Measurements from ENCODE around the gene VAMP1. TPM values are rescaled to one million over a fixed set of nuclear protein-coding genes. Genes with fewer than 3 reads are reported as not detected.
A peak's percentile ranks its signal among the peaks of the same experiment; 100 is the strongest.

VAMP1 gene
- total and polyA plus RNA-seq, 2 of the 13 experiments (the other 11 are each of a cell fraction or from before 2014, with no cell fraction given), result 2.5 to 7.4 TPM

DNA sequence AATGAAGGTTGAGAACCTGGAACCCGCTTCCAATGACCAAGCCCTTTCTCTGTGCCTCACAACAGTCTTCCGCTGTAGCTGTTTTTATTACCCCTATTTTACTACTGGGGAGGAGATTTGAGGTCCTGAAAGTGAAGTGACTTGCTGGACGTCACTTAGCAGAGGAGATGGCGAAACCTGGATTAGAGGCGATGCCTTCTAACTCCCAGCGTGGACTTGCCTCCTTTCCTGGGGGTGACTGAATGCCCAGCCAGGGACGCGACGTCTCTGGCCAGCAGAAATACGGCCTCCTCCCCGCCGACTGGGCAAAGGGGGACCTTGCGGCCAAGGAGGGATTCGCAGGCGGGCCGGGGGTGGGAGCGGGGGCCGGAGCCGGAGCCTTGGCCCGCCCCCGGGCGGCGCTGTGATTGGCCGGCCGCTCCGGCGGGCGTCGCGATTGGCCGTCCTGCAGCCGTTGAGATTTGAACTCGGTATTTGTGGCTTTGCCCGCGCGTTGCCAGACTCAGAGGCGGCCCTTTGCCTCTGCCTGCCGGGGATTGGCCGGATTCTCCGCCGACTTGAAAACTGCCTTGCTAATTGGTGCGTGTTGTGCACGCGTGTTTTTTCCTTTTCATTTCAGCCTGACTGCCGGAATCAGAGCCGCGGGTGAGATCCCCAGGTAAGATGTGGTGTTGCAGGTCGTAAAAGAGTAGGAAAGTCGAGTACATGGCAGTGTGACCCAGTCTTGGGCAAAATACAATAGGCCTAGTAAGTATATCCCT lies 23.2 kb upstream of the VAMP1 start, which contains the start of gene NCAPD2 (continued):
- TF ChIP-seq, protein P1, sequence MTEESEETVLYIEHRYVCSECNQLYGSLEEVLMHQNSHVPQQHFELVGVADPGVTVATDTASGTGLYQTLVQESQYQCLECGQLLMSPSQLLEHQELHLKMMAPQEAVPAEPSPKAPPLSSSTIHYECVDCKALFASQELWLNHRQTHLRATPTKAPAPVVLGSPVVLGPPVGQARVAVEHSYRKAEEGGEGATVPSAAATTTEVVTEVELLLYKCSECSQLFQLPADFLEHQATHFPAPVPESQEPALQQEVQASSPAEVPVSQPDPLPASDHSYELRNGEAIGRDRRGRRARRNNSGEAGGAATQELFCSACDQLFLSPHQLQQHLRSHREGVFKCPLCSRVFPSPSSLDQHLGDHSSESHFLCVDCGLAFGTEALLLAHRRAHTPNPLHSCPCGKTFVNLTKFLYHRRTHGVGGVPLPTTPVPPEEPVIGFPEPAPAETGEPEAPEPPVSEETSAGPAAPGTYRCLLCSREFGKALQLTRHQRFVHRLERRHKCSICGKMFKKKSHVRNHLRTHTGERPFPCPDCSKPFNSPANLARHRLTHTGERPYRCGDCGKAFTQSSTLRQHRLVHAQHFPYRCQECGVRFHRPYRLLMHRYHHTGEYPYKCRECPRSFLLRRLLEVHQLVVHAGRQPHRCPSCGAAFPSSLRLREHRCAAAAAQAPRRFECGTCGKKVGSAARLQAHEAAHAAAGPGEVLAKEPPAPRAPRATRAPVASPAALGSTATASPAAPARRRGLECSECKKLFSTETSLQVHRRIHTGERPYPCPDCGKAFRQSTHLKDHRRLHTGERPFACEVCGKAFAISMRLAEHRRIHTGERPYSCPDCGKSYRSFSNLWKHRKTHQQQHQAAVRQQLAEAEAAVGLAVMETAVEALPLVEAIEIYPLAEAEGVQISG (CRISPR knock-in tag; IDR thresholded peaks at IDR 0.05), result peak; percentile 9; the same call in 1 of the 2 replicates
- peak; percentile 69 for TF ChIP-seq ATF7-NPFF (CRISPR knock-in tag; IDR thresholded peaks at IDR 0.05; ENCODE audit: low read depth)
- TF ChIP-seq ZNF547 (CRISPR knock-in tag; IDR thresholded peaks at IDR 0.05), result 0 out of 2 replicates have a peak, but pooled peaks have one; percentile 80
- TF ChIP-seq, protein P2, sequence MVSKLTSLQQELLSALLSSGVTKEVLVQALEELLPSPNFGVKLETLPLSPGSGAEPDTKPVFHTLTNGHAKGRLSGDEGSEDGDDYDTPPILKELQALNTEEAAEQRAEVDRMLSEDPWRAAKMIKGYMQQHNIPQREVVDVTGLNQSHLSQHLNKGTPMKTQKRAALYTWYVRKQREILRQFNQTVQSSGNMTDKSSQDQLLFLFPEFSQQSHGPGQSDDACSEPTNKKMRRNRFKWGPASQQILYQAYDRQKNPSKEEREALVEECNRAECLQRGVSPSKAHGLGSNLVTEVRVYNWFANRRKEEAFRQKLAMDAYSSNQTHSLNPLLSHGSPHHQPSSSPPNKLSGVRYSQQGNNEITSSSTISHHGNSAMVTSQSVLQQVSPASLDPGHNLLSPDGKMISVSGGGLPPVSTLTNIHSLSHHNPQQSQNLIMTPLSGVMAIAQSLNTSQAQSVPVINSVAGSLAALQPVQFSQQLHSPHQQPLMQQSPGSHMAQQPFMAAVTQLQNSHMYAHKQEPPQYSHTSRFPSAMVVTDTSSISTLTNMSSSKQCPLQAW (CRISPR knock-in tag; IDR thresholded peaks at IDR 0.05), result 0 out of 2 replicates have a peak, but pooled peaks have one; percentile 19
- TF ChIP-seq AGO2 (optimal IDR thresholded peaks at IDR 0.05; ENCODE audit: low read depth, low read length), result peak; percentile 79
- TF ChIP-seq ZNF607 (CRISPR knock-in tag; IDR thresholded peaks at IDR 0.05; ENCODE audit: borderline replicate concordance), result peak; percentile 58
- TF ChIP-seq HMGA1 (CRISPR knock-in tag; conservative IDR thresholded peaks at IDR 0.05), result no peak
- 0 out of 2 replicates have a peak, but pooled peaks have one; percentile 30 for TF ChIP-seq MZF1 (CRISPR knock-in tag; IDR thresholded peaks at IDR 0.05; ENCODE audit: borderline replicate concordance)
- peak; percentile 81; the same call in 2 of the 3 replicates for TF ChIP-seq MXI1 (IDR thresholded peaks at IDR 0.05; ENCODE audit: borderline replicate concordance, low read depth, low read length)
- no peak for TF ChIP-seq ZNF282 (IDR thresholded peaks at IDR 0.05; ENCODE audit: partially characterized antibody)
- peak; percentile 93 for TF ChIP-seq KDM5A (IDR thresholded peaks at IDR 0.05; ENCODE audit: borderline replicate concordance, low read length)
- no peak for TF ChIP-seq ZNF780A (CRISPR knock-in tag; IDR thresholded peaks at IDR 0.05)
- peak; percentile 95 for TF ChIP-seq HNRNPLL (IDR thresholded peaks at IDR 0.05; ENCODE audit: low read depth, low read length, poor library complexity, severe bottlenecking)
- TF ChIP-seq NFYB (CRISPR knock-in tag; IDR thresholded peaks at IDR 0.05), result peak; percentile 86
- peak; percentile 79 for TF ChIP-seq ARID4A (CRISPR knock-in tag; IDR thresholded peaks at IDR 0.05; ENCODE audit: borderline replicate concordance)
- TF ChIP-seq ZNF792 (CRISPR knock-in tag; IDR thresholded peaks at IDR 0.05), result no peak
- TF ChIP-seq SATB2 (CRISPR knock-in tag; IDR thresholded peaks at IDR 0.05), result peak; percentile 43; the same call in 1 of the 2 replicates
- TF ChIP-seq FOXM1 (CRISPR knock-in tag; IDR thresholded peaks at IDR 0.05), result peak; percentile 84; the same call in 1 of the 2 replicates
